ENCODE measurements around the gene GALNT14. TPM values are rescaled to one million over a fixed set of nuclear protein-coding genes. Genes with fewer than 3 reads are reported as not detected.

GALNT14 gene
- total and polyA plus RNA-seq, 9 of the 15 experiments (the other 6 are each of a cell fraction or from before 2014, with no cell fraction given): 0.11 TPM; not detected in 8

DNA sequence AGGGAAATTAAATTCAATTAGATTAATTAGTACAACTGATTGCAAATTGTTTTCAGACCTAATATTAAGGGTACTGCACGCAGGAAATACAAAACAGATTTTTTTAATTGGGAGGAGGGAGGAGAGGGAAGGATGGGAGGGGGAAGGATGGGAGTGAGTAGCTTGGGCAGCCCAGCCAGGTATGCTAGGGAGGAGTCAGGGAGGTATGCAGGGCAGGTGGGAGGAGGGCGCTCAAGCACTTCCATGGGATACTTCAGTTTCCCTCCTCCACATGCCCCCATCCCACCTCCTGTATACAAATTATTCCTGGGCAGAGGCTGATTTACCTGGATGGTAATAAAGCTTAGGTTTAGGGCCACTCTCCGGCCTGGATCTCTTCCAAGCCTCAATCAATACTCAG, 254.4 kb downstream of the GALNT14 start:
- Histone ChIP-seq H3K27me3 (ENCODE audit: control insufficient read depth in 2 of 2, insufficient read depth in 2 of 2, low read length in 2 of 2) (peaks cover 0 to 10% of the 10 kb centered on the region in 2 experiments; a peak in 2 of 5 replicates), H3K4me3 (no peak overlapping the region), H3K9me1 (ENCODE audit: control insufficient read depth, insufficient read depth, low read length) (no peaks in the 10 kb centered on the region), H3K4me1 (replicated peaks in 1 of 2; ENCODE audit: control insufficient read depth in 2 of 2, insufficient read depth in 2 of 2, low read length in 2 of 2) (no peaks in the 10 kb centered on the region), H3K79me2 (ENCODE audit: control insufficient read depth, insufficient read depth, low read length) (no peaks in the 10 kb centered on the region), H3K9ac (ENCODE audit: insufficient read depth in 1 of 2, low read depth in 2 of 2, low read length in 2 of 2) (no peak overlapping the region), H3K27ac (ENCODE audit: extremely low read depth, low read depth, low read length) (no peak overlapping the region), H3K36me3 (ENCODE audit: control insufficient read depth, insufficient read depth, low read length) (no peaks in the 10 kb centered on the region), H3K9me3 (replicated peaks; ENCODE audit: control insufficient read depth, insufficient read depth, low read depth, low read length) (no peaks in the 10 kb centered on the region), H4K20me1 (replicated peaks; ENCODE audit: control insufficient read depth, insufficient read depth, low read length) (no peaks in the 10 kb centered on the region), H3K4me2 (ENCODE audit: insufficient read depth, low read length) (no peak overlapping the region), H2AFZ (ENCODE audit: low read depth, low read length) (no peak overlapping the region)
- 0% methylated on average over 3 of the region's 3 CpGs for WGBS (ENCODE audit: insufficient coverage, low coverage, missing lambda C conversion rate)
- ATAC-seq (no peak), FAIRE-seq (no peak), DNase-seq (ENCODE audit: extremely low read depth in 1 of 4, low spot score in 3 of 4) (no peak)
- ChIA-PET POLR2A (no interaction called here), CTCF (ENCODE audit: low intra/inter-chr PET ratio) (no interaction called here)
- no TSS peak for BruUV-seq (replicated peaks)
- TF ChIP-seq, protein P1, sequence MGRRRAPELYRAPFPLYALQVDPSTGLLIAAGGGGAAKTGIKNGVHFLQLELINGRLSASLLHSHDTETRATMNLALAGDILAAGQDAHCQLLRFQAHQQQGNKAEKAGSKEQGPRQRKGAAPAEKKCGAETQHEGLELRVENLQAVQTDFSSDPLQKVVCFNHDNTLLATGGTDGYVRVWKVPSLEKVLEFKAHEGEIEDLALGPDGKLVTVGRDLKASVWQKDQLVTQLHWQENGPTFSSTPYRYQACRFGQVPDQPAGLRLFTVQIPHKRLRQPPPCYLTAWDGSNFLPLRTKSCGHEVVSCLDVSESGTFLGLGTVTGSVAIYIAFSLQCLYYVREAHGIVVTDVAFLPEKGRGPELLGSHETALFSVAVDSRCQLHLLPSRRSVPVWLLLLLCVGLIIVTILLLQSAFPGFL (CRISPR knock-in tag; IDR thresholded peaks at IDR 0.05): no peak
- TF ChIP-seq, protein P2, sequence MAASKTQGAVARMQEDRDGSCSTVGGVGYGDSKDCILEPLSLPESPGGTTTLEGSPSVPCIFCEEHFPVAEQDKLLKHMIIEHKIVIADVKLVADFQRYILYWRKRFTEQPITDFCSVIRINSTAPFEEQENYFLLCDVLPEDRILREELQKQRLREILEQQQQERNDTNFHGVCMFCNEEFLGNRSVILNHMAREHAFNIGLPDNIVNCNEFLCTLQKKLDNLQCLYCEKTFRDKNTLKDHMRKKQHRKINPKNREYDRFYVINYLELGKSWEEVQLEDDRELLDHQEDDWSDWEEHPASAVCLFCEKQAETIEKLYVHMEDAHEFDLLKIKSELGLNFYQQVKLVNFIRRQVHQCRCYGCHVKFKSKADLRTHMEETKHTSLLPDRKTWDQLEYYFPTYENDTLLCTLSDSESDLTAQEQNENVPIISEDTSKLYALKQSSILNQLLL (CRISPR knock-in tag; IDR thresholded peaks at IDR 0.05; ENCODE audit: borderline replicate concordance): no peak
- TF ChIP-seq BRD4 (IDR thresholded peaks at IDR 0.05) (no peak), GATA2 (CRISPR knock-in tag; IDR thresholded peaks at IDR 0.05) (no peak), ZNF766 (CRISPR knock-in tag; conservative IDR thresholded peaks at IDR 0.05) (no peak), STAT5A (IDR thresholded peaks at IDR 0.05; ENCODE audit: borderline replicate concordance, low read length) (no peak)
- intact Hi-C loops (cut with micrococcal nuclease) (no loop called here), in situ Hi-C loops (cut with MboI) (no loop called here)
